Measurements from ENCODE around the gene STK31.

STK31 gene

GRCh38 chr7:23689165-23689564 is 20.9 kb upstream of the STK31 start:
- no peak overlapping the region for H2AFZ ChIP-seq (ENCODE audit: low read depth, low read length)
- no peak overlapping the region for H3K4me2 ChIP-seq (ENCODE audit: insufficient read depth, low read length)
- H3K4me1 ChIP-seq (ENCODE audit: insufficient read depth, low read length), result no peaks in the 10 kb centered on the region
- H3K27ac ChIP-seq (ENCODE audit: low read length), result no peak overlapping the region
- H3K9me3 ChIP-seq (ENCODE audit: insufficient read depth, low read length, severe bottlenecking), result no peaks in the 10 kb centered on the region
- DNase-seq, result no peak
- H3K36me3 ChIP-seq (ENCODE audit: insufficient read depth, low read length), result peaks cover 20% of the 10 kb centered on the region; the same call in 1 of the 2 replicates
- H3K27me3 ChIP-seq (ENCODE audit: insufficient read depth, low read length, poor library complexity), result no peaks in the 10 kb centered on the region
- no peak overlapping the region for H3K9ac ChIP-seq (ENCODE audit: low read depth, low read length)
- no peak overlapping the region for H3K4me3 ChIP-seq (ENCODE audit: low read depth in 1 of 2, low read length in 2 of 2)
- TF ChIP-seq CTCF (IDR thresholded peaks at IDR 0.05; ENCODE audit: borderline replicate concordance, extremely low read depth, low read length, poor library complexity, severe bottlenecking) (no peak), EZH2 (IDR thresholded peaks at IDR 0.05; ENCODE audit: borderline replicate concordance, low read depth, low read length, severe bottlenecking) (no peak)
- peaks cover 13% of the 10 kb centered on the region for H3K79me2 ChIP-seq (ENCODE audit: insufficient read depth, low read length)
- ATAC-seq (ENCODE audit: insufficient read depth, low read depth), result no peak
- no peaks in the 10 kb centered on the region for H4K20me1 ChIP-seq (ENCODE audit: insufficient read depth, low read length)

GRCh38 chr7:23691320-23691719 is 18.7 kb upstream of the STK31 start:
- TF ChIP-seq CTCF (IDR thresholded peaks at IDR 0.05; ENCODE audit: borderline replicate concordance, extremely low read depth, low read length, poor library complexity, severe bottlenecking) (no peak), EZH2 (IDR thresholded peaks at IDR 0.05; ENCODE audit: borderline replicate concordance, low read depth, low read length, severe bottlenecking) (no peak)
- H3K9me3 ChIP-seq (ENCODE audit: insufficient read depth, low read length, severe bottlenecking), result no peaks in the 10 kb centered on the region
- DNase-seq (no peak), ATAC-seq (ENCODE audit: insufficient read depth, low read depth) (no peak)
- no peaks in the 10 kb centered on the region for H4K20me1 ChIP-seq (ENCODE audit: insufficient read depth, low read length)
- no peak overlapping the region for H3K9ac ChIP-seq (ENCODE audit: low read depth, low read length)
- no peak overlapping the region for H3K4me2 ChIP-seq (ENCODE audit: insufficient read depth, low read length)
- peaks cover 26% of the 10 kb centered on the region; the same call in 1 of the 2 replicates for H3K36me3 ChIP-seq (ENCODE audit: insufficient read depth, low read length)
- H2AFZ ChIP-seq (ENCODE audit: low read depth, low read length), result no peak overlapping the region
- H3K4me3 ChIP-seq (ENCODE audit: low read depth in 1 of 2, low read length in 2 of 2), result no peak overlapping the region
- H3K79me2 ChIP-seq (ENCODE audit: insufficient read depth, low read length), result peaks cover 7% of the 10 kb centered on the region; the same call in 1 of the 2 replicates
- no peaks in the 10 kb centered on the region for H3K27me3 ChIP-seq (ENCODE audit: insufficient read depth, low read length, poor library complexity)
- H3K27ac ChIP-seq (ENCODE audit: low read length), result no peak overlapping the region
- no peaks in the 10 kb centered on the region for H3K4me1 ChIP-seq (ENCODE audit: insufficient read depth, low read length)

- no peak overlapping the region for H2AFZ ChIP-seq (ENCODE audit: low read depth, low read length)
- no peaks in the 10 kb centered on the region for H3K4me1 ChIP-seq (ENCODE audit: insufficient read depth, low read length)
- H3K27me3 ChIP-seq (ENCODE audit: insufficient read depth, low read length, poor library complexity), result no peaks in the 10 kb centered on the region
- peaks cover 29% of the 10 kb centered on the region; the same call in 1 of the 2 replicates for H3K36me3 ChIP-seq (ENCODE audit: insufficient read depth, low read length)
- no peaks in the 10 kb centered on the region for H3K79me2 ChIP-seq (ENCODE audit: insufficient read depth, low read length)
- no peak overlapping the region for H3K4me2 ChIP-seq (ENCODE audit: insufficient read depth, low read length)
- H3K9ac ChIP-seq (ENCODE audit: low read depth, low read length), result no peak overlapping the region
- TF ChIP-seq CTCF (IDR thresholded peaks at IDR 0.05; ENCODE audit: borderline replicate concordance, extremely low read depth, low read length, poor library complexity, severe bottlenecking), result no peak
- TF ChIP-seq EZH2 (IDR thresholded peaks at IDR 0.05; ENCODE audit: borderline replicate concordance, low read depth, low read length, severe bottlenecking), result no peak
- ATAC-seq (ENCODE audit: insufficient read depth, low read depth) (no peak), DNase-seq (no peak)
- no peaks in the 10 kb centered on the region for H3K9me3 ChIP-seq (ENCODE audit: insufficient read depth, low read length, severe bottlenecking)
- H3K4me3 ChIP-seq (ENCODE audit: low read depth in 1 of 2, low read length in 2 of 2), result no peak overlapping the region
- no peak overlapping the region for H3K27ac ChIP-seq (ENCODE audit: low read length)
- 0 out of 2 replicates have a peak, but pooled peaks cover 4% of the 10 kb centered on the region for H4K20me1 ChIP-seq (ENCODE audit: insufficient read depth, low read length)
Measured at GRCh38 chr7:23693224-23693623, 16.8 kb upstream of the STK31 start.
